Endothelial cell (in vitro differentiated cells): ENCODE data around the gene VSX1. TPM values are rescaled to one million over a fixed set of nuclear protein-coding genes. Genes with fewer than 3 reads are reported as not detected.
A peak's percentile ranks its signal among the peaks of the same experiment; 100 is the strongest.

Experiments used
- DNase-seq: peaks from one replicate; pipeline ENCODE4 v3.0.0; 2021; ENCODE audit warnings: low spot score
- H3K27ac Mint-ChIP-seq: one replicate; pipeline ENCODE4 v1.8.0; 2021; ENCODE audit warnings: mixed read lengths, inconsistent platforms; ENCODE audit not compliant: unreplicated experiment
- H3K27me3 Mint-ChIP-seq: one replicate; pipeline ENCODE4 v1.8.0; 2021; ENCODE audit warnings: mild to moderate bottlenecking, moderate library complexity, mixed read lengths, inconsistent platforms; ENCODE audit not compliant: unreplicated experiment
- H3K36me3 Mint-ChIP-seq: one replicate; pipeline ENCODE4 v1.8.0; 2021; ENCODE audit warnings: mild to moderate bottlenecking, low read depth, mixed read lengths, inconsistent platforms; ENCODE audit not compliant: unreplicated experiment
- H3K4me1 Mint-ChIP-seq: one replicate; pipeline ENCODE4 v1.8.0; 2021; ENCODE audit warnings: mild to moderate bottlenecking, mixed read lengths, inconsistent platforms; ENCODE audit not compliant: unreplicated experiment
- H3K4me3 Mint-ChIP-seq: one replicate; pipeline ENCODE4 v1.8.0; 2021; ENCODE audit warnings: mild to moderate bottlenecking, mixed read lengths, inconsistent platforms; ENCODE audit not compliant: unreplicated experiment
- H3K9me3 Mint-ChIP-seq: one replicate; pipeline ENCODE4 v1.8.0; 2021; ENCODE audit warnings: mixed read lengths, inconsistent platforms; ENCODE audit not compliant: unreplicated experiment
- CTCF ChIP-seq: fragments of 200-600 bp; sonication (generic); IDR thresholded peaks from one replicate; pipeline ENCODE4 v1.5.0; 2021; ENCODE audit warnings: antibody characterized with exemption; ENCODE audit not compliant: unreplicated experiment
- total RNA-seq: library from RNA; stranded (reverse); fragmentation: NEBNext Ultra II Directional; extraction: Animal tissue kit (Norgen Biotek cat#: 25700); gene quantifications from one replicate; pipeline ENCODE4 v1.2.1, GENCODE V29; 2021; ENCODE audit not compliant: unreplicated experiment

The VSX1 gene
- total RNA-seq, 1 donor from 2014 or later, result not detected

GRCh38 chr20:25071734-25072133 is 10.2 kb downstream of the VSX1 start:
- Mint-ChIP-seq H3K27me3 (peaks cover 3% of the 10 kb centered on the region), H3K27ac (no peak overlapping the region)
- DNase-seq, result peak; percentile 2

GRCh38 chr20:25070821-25071473 is 11.0 kb downstream of the VSX1 start:
- DNase-seq, result no peak
- no peaks in the 10 kb centered on the region for H3K9me3 Mint-ChIP-seq
- H3K27me3 Mint-ChIP-seq, result peaks cover 2% of the 10 kb centered on the region
- no peak for TF ChIP-seq CTCF
- H3K36me3 Mint-ChIP-seq, result no peaks in the 10 kb centered on the region
- peaks cover 5% of the 10 kb centered on the region for H3K4me1 Mint-ChIP-seq
- H3K27ac Mint-ChIP-seq, result no peak overlapping the region
- H3K4me3 Mint-ChIP-seq, result no peak overlapping the region

More at GRCh38 chr20:25071734-25072133, 10.2 kb downstream of the VSX1 start:
- Mint-ChIP-seq H3K9me3 (no peaks in the 10 kb centered on the region), H3K4me3 (no peak overlapping the region), H3K4me1 (peaks cover 4% of the 10 kb centered on the region), H3K36me3 (no peaks in the 10 kb centered on the region)
- no peak for TF ChIP-seq CTCF

DNA sequence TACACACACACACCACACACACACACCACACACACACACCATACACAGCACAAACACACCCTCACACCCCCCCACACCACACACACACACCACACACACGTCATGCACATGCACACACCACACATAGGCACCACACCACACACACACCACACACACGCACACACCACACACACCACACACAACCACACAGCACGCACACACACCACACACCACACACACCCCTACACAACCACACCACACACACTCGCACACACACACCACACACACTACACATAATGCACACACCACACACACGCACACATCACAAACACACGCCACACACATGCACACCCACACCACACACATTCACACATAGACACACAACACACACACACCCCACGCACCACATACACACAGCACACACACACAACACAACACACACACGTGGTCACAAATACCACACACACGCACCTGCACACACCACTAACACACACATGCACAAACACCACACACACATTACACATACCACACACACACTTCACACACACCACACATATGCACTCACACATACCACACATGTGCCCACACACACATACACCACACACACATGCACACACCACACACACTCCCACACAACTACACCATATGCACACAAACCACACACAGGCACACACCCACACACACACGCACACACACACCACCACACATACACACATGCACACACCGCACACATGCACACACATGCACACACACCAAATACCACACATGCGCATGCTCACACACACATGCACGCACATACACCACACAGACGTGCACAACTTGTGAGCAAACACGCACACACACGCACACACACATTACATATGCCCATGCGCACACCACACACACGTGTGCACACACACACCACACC is 14.6 kb downstream of the VSX1 start:
- no peaks in the 10 kb centered on the region for H3K9me3 Mint-ChIP-seq
- H3K4me3 Mint-ChIP-seq, result no peak overlapping the region
- DNase-seq, result no peak
- TF ChIP-seq CTCF, result no peak
- no peak overlapping the region for H3K27ac Mint-ChIP-seq
- peaks cover 12% of the 10 kb centered on the region for H3K4me1 Mint-ChIP-seq
- H3K36me3 Mint-ChIP-seq, result no peaks in the 10 kb centered on the region
- H3K27me3 Mint-ChIP-seq, result peaks cover 8% of the 10 kb centered on the region

DNA sequence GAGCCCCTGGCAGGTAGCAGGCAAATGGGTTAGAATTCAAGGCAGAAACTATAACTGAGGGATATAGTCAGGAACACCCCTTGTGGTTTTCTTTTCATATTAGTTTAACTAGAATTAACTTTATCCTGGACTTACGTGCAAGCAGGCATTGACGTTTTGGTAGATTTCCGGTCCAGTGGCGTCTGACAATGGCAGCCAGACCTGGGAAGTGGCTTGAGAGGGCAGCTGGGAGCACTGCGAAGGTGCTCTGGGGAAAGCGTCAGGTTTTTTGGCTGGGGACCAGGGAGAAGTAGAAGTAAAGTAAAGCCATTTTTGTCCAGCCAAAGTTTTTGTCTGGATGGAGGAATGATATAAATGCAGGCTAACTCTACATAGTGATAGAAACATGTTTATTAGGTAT is 15.6 kb downstream of the VSX1 start:
- TF ChIP-seq CTCF, result no peak
- no peak for DNase-seq
- Mint-ChIP-seq H3K9me3 (no peaks in the 10 kb centered on the region), H3K27ac (no peak overlapping the region), H3K4me3 (no peak overlapping the region), H3K27me3 (peaks cover 12% of the 10 kb centered on the region), H3K36me3 (peaks cover 1% of the 10 kb centered on the region), H3K4me1 (peaks cover 9% of the 10 kb centered on the region)
